Stimulated activated CD4-positive, alpha-beta T cell treated with anti-CD3 and anti-CD28 coated beads, Interleukin-2, amount 100 ng/mL, for 4 hours (primary cell): Measurements from ENCODE around the gene SLC25A36.
"Not testable (repeated sequence)": the region's sequence is repeated elsewhere in the genome, so short reads cannot be mapped to it uniquely, and the experiment has no call there.

Experiments used
- DNase-seq: peaks from one replicate; pipeline ENCODE4 v3.0.0-alpha.2; 2020; ENCODE audit warnings: low read depth

The SLC25A36 gene

GRCh38 chr3:140931801-140932200 lies 9.8 kb upstream of the SLC25A36 start:
- DNase-seq = no peak

- DNase-seq = no peak
Measured at GRCh38 chr3:140933109-140933508, 8.5 kb upstream of the SLC25A36 start.

GRCh38 chr3:140933552-140933951 lies 8.1 kb upstream of the SLC25A36 start:
- DNase-seq = no peak

GRCh38 chr3:140939305-140939704 lies 2.3 kb upstream of the SLC25A36 start:
- not testable (repeated sequence) for DNase-seq

- no peak for DNase-seq
Measured at GRCh38 chr3:140941090-140941433, 574 bp upstream of the SLC25A36 start.

- peak; percentile 4 for DNase-seq
Measured at GRCh38 chr3:140942221-140943104, 827 bp downstream of the SLC25A36 start.

GRCh38 chr3:140943781-140944552 lies 2.3 kb downstream of the SLC25A36 start:
- no peak for DNase-seq

- no peak for DNase-seq
Measured at GRCh38 chr3:140948460-140949249, 7.0 kb downstream of the SLC25A36 start.

- DNase-seq = no peak
Measured at GRCh38 chr3:140950144-140950543, 8.5 kb downstream of the SLC25A36 start.

- no peak for DNase-seq
Measured at GRCh38 chr3:140950863-140951262, 9.2 kb downstream of the SLC25A36 start.

GRCh38 chr3:140951750-140952149 lies 10.1 kb downstream of the SLC25A36 start:
- not testable (repeated sequence) for DNase-seq

GRCh38 chr3:140953028-140953960 lies 11.7 kb downstream of the SLC25A36 start:
- no peak for DNase-seq

GRCh38 chr3:140954576-140954975 lies 12.9 kb downstream of the SLC25A36 start:
- no peak for DNase-seq

- no peak for DNase-seq
Measured at GRCh38 chr3:140955645-140956044, 14.0 kb downstream of the SLC25A36 start.

GRCh38 chr3:140956058-140956835 lies 14.6 kb downstream of the SLC25A36 start:
- no peak for DNase-seq

GRCh38 chr3:140972833-140973232 lies 31.2 kb downstream of the SLC25A36 start:
- no peak for DNase-seq

- no peak for DNase-seq
Measured at GRCh38 chr3:140974900-140975299, 33.3 kb downstream of the SLC25A36 start.

- no peak for DNase-seq
Measured at GRCh38 chr3:140980663-140981062, 39.0 kb downstream of the SLC25A36 start.

GRCh38 chr3:140987792-140988191 lies 46.2 kb downstream of the SLC25A36 start:
- not testable (repeated sequence) for DNase-seq

GRCh38 chr3:140994316-140994715 lies 52.7 kb downstream of the SLC25A36 start:
- DNase-seq = no peak
